HCT116 (cell line): ENCODE measurements around the gene LRRC14B.
"Not testable (repeated sequence)": the region's sequence is repeated elsewhere in the genome, so short reads cannot be mapped to it uniquely, and the experiment has no call there.

Experiments used
- CBX3 ChIP-seq: IDR thresholded peaks from 2 replicates; pipeline ENCODE4 v1.6.1; 2012; ENCODE audit warnings: low read depth
- CTCF ChIP-seq, 3 experiments: fragments of 200-600 bp in 1 of 3; sonication (generic) in 1 of 3; IDR thresholded peaks in 2 of 3; conservative IDR thresholded peaks in 1 of 3; 2 replicates each; pipeline ENCODE4 v1.5.1; 2012 to 2017; ENCODE audit warnings: low read depth in 2 of 3, low read length in 2 of 3, antibody characterized with exemption in 1 of 3, borderline replicate concordance in 1 of 3, control low read depth in 1 of 3, mild to moderate bottlenecking in 1 of 3, mixed read lengths in 1 of 3, mixed run types in 1 of 3, moderate library complexity in 1 of 3; ENCODE audit not compliant: insufficient read depth in 1 of 3
- EZH2 ChIP-seq: fragments of 200-600 bp; sonication (generic); IDR thresholded peaks from 2 replicates; pipeline ENCODE4 v1.6.1; 2017; ENCODE audit warnings: antibody characterized with exemption, mixed run types
- JUND ChIP-seq: IDR thresholded peaks from 2 replicates; pipeline ENCODE4 v1.6.1; 2012
- POLR2A ChIP-seq: IDR thresholded peaks from 2 replicates; pipeline ENCODE4 v1.7.0; 2011; ENCODE audit warnings: borderline replicate concordance; ENCODE audit not compliant: insufficient read depth, insufficient read length; ENCODE audit errors: extremely low read depth
- RAD21 ChIP-seq: IDR thresholded peaks from 2 replicates; pipeline ENCODE4 v1.6.1; 2012; ENCODE audit warnings: low read depth, mild to moderate bottlenecking

- TF ChIP-seq CTCF (IDR thresholded peaks at IDR 0.05 in 2 of 3, conservative IDR thresholded peaks at IDR 0.05 in 1 of 3; ENCODE audit: borderline replicate concordance in 1 of 3, insufficient read depth in 1 of 3, low read depth in 2 of 3, low read length in 2 of 3); JUND; RAD21; CBX3; EZH2; POLR2A: not testable (repeated sequence)
Measured at GRCh38 chr5:245717-246116, 54.4 kb downstream of the LRRC14B start.
